Neural cell (in vitro differentiated cells): ENCODE measurements around the gene GPR161.

Source experiments
- CTCF ChIP-seq: fragments of 450-650 bp; IDR thresholded peaks from 2 replicates; pipeline ENCODE4 v1.5.1; 2014; ENCODE audit warnings: antibody characterized with exemption, mild to moderate bottlenecking, moderate library complexity; ENCODE audit not compliant: poor library complexity, severe bottlenecking
- EZH2 ChIP-seq: fragments of 200-600, 300-800 bp; shearing (Covaris generic), sonication (generic); IDR thresholded peaks from 2 replicates; pipeline ENCODE4 v1.6.1; 2014; ENCODE audit warnings: antibody characterized with exemption, low read length, borderline replicate concordance, mild to moderate bottlenecking; ENCODE audit not compliant: insufficient read depth, poor library complexity, severe bottlenecking
- MXI1 ChIP-seq: fragments of 450-650 bp; conservative IDR thresholded peaks from 2 replicates; pipeline ENCODE4 v1.6.1; 2014; ENCODE audit warnings: antibody characterized with exemption, mild to moderate bottlenecking; ENCODE audit not compliant: poor library complexity, severe bottlenecking
- POLR2AphosphoS5 ChIP-seq: IDR thresholded peaks from 2 replicates; pipeline ENCODE4 v1.6.1; 2012
- RAD21 ChIP-seq: fragments of 450-650 bp; conservative IDR thresholded peaks from 2 replicates; pipeline ENCODE4 v1.6.1; 2014; ENCODE audit warnings: antibody characterized with exemption, mild to moderate bottlenecking, moderate library complexity
- REST ChIP-seq: IDR thresholded peaks from 2 replicates; pipeline ENCODE4 v1.6.1; 2012; ENCODE audit warnings: borderline replicate concordance
- SMC3 ChIP-seq: fragments of 450-650 bp; conservative IDR thresholded peaks from 2 replicates; pipeline ENCODE4 v1.6.1; 2014; ENCODE audit warnings: antibody characterized with exemption, mild to moderate bottlenecking, moderate library complexity; ENCODE audit not compliant: poor library complexity
- TAF1 ChIP-seq: IDR thresholded peaks from 2 replicates; pipeline ENCODE4 v1.6.1; 2012; ENCODE audit warnings: low read depth

GRCh38 chr1:168083456-168084325 lies 53.0 kb downstream of the GPR161 start:
- TF ChIP-seq TAF1 (no peak), POLR2AphosphoS5 (no peak), CTCF (no peak), MXI1 (no peak), EZH2 (no peak), SMC3 (no peak), REST (no peak), RAD21 (no peak)
